GM12864 (cell line): ENCODE data around the gene MYLK.
"Not testable (repeated sequence)": the region's sequence is repeated elsewhere in the genome, so short reads cannot be mapped to it uniquely, and the experiment has no call there.

Experiments
- DNase-seq: peaks from one replicate; pipeline ENCODE4 v3.0.0-alpha.2; 2011; ENCODE audit warnings: low read depth
- H3K4me3 ChIP-seq: 2 replicates; pipeline ENCODE4 v1.5.1; 2011; ENCODE audit warnings: mild to moderate bottlenecking, low read depth, low read length, control low read depth
- CTCF ChIP-seq: IDR thresholded peaks from 2 replicates; pipeline ENCODE4 v1.5.1; 2011; ENCODE audit warnings: low read depth, mild to moderate bottlenecking, moderate library complexity, low read length, control low read depth, inconsistent platforms; ENCODE audit errors: missing control alignments

The MYLK gene

GRCh38 chr3:123739106-123739505, 145.0 kb downstream of the MYLK start:
- no peak for TF ChIP-seq CTCF
- DNase-seq: no peak
- no peak overlapping the region for H3K4me3 ChIP-seq

- not testable (repeated sequence) for DNase-seq, H3K4me3 ChIP-seq
These were observed 145.6 kb downstream of the MYLK start for GRCh38 chr3:123738522-123738921.

GRCh38 chr3:123737168-123737567, 147.0 kb downstream of the MYLK start:
- no peak for TF ChIP-seq CTCF
- DNase-seq: no peak
- H3K4me3 ChIP-seq: no peak overlapping the region

- H3K4me3 ChIP-seq: no peak overlapping the region
- no peak for DNase-seq
- TF ChIP-seq CTCF: no peak
These were observed 148.7 kb downstream of the MYLK start for GRCh38 chr3:123735456-123735855.

GRCh38 chr3:123734527-123734902, 149.6 kb downstream of the MYLK start:
- DNase-seq: no peak
- TF ChIP-seq CTCF: no peak
- no peak overlapping the region for H3K4me3 ChIP-seq

GRCh38 chr3:123733805-123734526, 150.2 kb downstream of the MYLK start:
- no peak for TF ChIP-seq CTCF
- DNase-seq: no peak
- no peak overlapping the region for H3K4me3 ChIP-seq

GRCh38 chr3:123733341-123733740, 150.8 kb downstream of the MYLK start:
- H3K4me3 ChIP-seq: no peak overlapping the region
- no peak for TF ChIP-seq CTCF
- no peak for DNase-seq
